Retina (tissue), 1 donor: ENCODE measurements around the gene GPC6.

Experiments used
- DNase-seq: peaks from one replicate; pipeline ENCODE4 v3.0.0-alpha.2; 2016

Gene GPC6

DNA sequence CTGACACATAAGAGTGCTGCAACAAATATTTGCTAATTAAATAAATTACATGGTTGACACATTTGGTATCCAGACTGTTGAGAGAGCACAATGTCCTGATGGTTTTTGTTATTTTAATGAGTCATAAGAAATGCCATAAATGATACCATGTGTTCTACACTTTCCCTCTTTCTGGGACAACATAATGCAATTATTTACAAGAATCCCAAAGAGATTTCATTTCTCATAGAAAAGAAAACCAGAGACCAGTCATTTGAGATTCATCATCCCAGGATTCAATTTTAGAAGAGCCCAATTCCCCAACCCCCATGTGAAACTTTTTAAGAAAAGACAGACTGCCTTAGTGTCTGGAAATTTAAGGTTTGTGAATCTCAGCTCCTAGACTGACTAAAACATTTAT, 853.3 kb downstream of the GPC6 start:
- DNase-seq = no peak

GRCh38 chr13:94080527-94080926, 853.9 kb downstream of the GPC6 start:
- DNase-seq = no peak

- DNase-seq = no peak
Measured at GRCh38 chr13:94087100-94087499, 860.5 kb downstream of the GPC6 start.

- no peak for DNase-seq
Measured at GRCh38 chr13:94088742-94089141, 862.1 kb downstream of the GPC6 start.

DNA sequence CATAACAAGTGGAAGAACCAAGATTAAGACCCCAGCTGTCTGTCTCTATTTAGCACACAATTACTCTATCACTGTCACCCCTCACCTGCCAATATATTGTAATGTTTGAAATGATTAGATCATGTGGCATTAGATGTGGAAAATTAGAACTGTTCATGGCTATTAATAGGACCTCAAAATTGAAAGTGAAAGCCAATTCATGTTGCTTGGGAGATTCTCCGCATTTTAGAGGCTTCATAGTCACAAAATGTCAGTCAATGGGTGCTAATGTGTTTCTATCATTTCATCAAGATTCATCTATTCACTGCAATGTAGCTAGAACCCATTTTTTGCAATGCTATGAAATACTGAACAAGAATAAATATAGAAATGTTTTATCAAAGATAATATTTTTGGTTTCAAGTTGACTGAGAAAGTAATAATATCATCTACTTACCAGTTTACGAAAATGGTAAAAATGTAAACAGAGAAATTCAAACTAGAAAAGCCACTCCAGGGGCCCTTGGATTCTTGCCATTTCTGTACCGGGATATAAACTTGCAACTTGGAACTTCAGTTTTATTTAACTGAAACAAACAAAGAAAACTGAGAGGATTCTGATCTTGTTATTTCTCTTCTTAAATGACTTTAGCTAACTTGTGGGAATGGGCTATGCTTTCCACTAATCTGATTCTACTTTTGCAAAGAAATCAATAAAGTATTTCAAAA, 864.3 kb downstream of the GPC6 start:
- no peak for DNase-seq

DNA sequence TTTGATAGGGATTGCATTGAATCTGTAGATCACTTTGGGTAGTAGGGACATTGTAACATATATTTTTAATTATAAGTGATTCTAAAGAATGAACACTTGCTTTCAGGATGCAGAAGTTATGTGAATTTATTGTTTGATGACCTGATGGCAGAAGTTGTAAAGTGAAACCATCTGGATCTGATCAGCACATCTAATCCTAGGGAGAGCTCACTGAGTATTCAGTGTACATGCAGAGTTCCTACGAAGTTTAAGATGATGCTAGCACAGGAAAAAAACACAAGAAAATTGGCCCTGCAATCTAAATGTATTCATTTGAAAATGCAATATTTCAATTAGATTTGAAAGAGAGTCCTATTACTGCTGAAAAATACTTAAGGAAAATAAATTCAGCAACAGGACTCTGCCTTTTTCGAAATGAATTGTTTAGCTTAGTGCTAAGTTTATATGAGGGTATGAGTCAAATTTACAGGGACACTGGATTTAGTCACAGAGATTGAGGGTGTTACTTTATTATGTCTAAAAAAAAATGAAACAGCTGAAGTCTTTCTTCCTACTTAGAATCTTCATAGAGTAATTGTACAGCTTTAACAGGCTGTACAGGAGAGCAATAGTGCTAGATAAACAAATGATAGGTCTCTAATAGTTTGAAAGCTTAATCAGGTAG, 867.2 kb downstream of the GPC6 start:
- no peak for DNase-seq

DNA sequence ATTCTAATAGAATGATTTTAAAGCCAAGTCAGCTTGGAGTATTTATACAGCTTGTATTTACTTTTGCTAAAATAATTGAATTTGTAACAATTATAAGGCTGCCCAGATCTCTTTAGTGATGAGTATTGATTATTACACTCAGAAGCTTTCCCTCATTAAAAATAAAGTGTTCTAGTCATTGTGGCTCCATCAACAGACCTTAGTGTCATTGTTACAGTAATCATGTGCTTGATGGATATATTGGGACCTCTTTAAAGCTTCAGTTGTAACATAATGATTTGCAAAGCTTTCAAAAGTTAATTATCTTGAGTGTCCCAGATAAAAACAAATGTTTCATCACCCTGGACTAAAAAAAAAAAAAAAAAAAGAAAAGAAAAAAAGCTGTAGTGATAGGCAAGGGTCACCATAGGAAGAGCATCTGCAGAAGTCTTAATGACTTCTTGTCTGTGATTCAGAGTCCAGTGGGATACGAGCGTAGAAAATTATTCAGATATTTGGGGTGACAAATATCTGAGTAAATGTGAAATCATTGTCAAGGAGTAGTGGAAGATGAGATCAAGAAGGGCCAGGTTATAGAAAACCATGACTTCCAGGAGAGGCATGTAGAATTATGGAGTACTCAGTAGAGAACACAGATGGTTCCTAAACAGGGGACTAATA, 883.2 kb downstream of the GPC6 start:
- DNase-seq = no peak

DNA sequence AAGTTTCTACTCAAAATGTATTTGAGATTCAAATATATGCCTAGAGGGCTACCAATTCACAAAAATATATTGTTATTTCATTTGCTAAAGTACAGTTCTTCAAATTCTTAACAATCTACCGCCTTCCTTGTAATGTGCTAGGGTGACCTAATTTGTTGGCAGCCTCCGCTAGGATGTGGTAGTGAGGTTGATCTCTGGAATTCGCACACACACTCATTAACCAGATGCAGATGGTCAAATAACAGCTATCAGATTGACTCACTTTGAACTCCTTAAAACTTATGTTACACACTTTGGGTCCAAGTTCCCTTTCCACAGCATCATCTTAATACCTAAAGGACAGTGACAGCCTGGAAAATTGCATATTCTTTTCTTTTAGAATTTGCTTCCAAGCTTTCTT, 885.6 kb downstream of the GPC6 start:
- DNase-seq = peak; percentile 17

DNA sequence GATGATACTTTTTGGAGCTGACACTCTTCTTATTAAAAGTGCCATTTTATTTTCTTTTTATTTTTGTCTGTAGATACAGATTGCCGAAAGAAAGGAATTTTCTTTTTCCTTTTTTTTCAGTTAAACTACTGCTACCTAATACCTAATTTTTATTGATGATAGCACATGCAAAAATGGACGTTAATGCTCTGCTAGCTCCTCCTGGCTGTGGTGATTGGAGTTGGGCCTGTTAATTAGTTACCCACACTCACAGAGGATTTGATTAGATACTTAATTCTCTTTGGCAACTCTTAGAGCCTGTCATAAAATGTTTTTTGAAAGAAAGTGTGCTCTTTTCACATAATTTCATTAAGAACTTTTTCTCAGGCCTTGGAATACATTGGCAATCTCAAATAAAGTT, 886.1 kb downstream of the GPC6 start:
- DNase-seq = no peak

DNA sequence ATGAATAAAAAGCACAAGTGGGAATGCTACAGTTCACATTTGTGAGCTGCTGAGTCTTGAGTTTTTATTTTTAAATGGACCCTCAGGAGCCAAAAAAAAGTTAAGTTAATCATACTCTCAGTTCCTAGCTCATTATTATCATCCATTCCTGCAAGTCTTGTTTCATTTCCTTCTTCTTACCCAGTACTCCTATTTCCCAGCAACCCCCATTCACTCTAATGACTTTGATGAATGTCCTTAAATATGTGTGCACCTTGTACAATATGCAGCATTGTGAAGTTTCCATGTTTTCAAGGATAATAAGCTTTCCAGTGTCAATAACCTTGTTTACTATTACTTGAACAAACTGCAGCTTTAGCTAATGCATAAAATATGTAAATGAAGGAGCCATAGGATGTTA, 886.6 kb downstream of the GPC6 start:
- no peak for DNase-seq

GRCh38 chr13:94114166-94114565, 887.6 kb downstream of the GPC6 start:
- no peak for DNase-seq

- no peak for DNase-seq
Measured at GRCh38 chr13:94115054-94115453, 888.4 kb downstream of the GPC6 start.

DNA sequence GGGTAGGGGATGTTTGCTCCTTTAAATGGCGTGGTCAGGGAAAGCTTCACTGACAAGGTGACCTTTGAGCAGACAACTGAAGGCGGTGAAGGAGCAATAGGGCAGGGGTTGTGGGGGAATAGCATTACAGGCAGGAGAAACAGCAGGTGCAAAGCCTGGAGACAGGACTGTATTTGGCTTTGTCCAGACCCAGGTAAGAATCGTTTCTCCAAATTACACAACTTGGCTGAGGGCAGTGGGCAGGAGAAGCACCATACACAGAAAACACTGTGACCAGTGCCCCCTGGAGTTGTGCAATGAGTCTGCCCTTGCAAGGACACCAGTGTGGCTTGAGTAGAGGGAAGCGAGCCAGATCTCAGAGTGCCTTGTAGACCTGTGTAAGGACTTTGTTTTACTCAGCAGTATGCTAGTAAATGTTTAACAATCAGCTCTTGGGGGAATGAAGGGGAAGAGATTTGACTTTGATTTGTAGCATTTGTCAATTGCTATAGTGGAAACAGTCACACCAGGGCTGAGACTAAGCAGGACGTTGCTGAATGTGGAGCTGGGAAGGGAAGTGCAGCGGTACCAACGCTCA, 892.8 kb downstream of the GPC6 start:
- DNase-seq = no peak

GRCh38 chr13:94120878-94121277, 894.3 kb downstream of the GPC6 start:
- DNase-seq = no peak

DNA sequence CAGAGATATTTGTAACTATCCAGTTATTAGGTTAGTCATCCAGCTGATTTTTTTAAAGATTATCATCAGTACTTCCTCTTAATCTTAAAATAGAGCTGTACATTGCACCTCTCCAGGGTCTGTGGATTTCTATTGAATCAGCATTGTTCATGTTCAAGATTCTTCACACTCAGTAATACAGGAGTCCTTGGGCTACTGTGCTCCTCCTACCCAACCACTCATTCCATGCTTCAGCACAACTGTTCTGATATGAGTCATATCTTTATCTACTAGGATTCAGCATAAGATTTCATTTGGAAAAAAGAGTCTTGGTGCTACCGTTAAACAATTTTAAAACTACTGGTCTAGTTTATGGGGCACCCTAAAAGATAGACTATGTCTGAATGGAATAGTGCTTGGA, 895.1 kb downstream of the GPC6 start:
- DNase-seq = no peak

GRCh38 chr13:94122300-94122915, 895.8 kb downstream of the GPC6 start:
- DNase-seq = no peak

DNA sequence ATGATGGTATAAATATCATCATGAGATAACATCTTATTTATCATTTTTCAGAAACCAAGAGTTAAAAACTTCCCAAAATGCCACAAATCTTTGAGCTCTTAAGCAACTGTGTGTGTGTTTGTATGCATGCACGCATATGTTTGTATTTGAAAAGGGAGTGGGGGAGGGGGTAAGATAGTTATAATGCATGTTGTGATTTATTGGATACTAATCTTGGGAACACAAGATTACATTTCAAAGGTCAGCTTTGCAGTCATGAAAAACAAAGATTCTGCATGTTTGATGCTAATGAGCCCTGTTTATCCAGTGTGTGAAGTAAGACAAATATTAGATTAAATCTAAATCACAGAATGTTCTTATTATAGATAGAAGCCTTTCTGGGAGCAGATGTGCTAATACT, 897.0 kb downstream of the GPC6 start:
- no peak for DNase-seq

- DNase-seq = no peak
Measured at GRCh38 chr13:94128430-94128829, 901.8 kb downstream of the GPC6 start.

DNA sequence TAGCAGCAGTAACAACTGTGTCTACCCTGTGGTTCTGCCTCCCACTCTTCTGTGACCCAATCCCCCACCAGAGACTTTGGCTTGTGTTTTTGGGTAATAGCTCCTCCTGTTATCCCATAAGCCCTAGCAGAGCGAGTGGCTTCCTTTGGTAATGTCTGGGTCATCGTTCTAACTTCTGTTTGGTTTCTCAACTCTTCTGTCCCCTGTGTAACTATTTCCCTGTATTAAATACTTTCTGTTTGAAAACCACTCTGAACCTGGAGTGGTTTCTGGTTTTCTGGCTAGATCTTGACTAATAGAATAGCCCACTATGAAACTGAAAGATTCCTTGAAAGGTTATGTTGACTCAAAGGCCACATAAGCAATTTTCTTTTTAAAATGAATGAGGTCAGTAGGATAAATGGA, 902.9 kb downstream of the GPC6 start:
- no peak for DNase-seq

DNA sequence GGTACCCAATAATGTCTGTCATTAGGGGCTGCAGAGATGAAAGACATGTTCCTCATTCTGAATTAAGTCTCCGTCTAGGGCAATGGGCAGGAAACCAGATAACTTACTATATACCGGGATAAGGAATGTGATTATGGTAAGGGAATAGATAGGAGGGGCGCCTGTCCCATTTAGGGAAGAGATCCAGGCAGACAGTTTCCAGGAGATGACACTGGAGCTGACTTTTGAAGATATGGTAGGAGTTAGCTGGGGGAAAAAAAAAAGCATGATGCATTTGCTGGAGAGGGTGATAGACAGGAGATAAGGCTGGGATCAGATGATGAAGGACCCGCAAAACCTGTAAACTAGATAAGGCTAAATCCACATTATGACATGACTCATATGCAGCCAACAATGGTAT, 912.2 kb downstream of the GPC6 start:
- no peak for DNase-seq

GRCh38 chr13:94139393-94139995, 912.9 kb downstream of the GPC6 start:
- no peak for DNase-seq

DNA sequence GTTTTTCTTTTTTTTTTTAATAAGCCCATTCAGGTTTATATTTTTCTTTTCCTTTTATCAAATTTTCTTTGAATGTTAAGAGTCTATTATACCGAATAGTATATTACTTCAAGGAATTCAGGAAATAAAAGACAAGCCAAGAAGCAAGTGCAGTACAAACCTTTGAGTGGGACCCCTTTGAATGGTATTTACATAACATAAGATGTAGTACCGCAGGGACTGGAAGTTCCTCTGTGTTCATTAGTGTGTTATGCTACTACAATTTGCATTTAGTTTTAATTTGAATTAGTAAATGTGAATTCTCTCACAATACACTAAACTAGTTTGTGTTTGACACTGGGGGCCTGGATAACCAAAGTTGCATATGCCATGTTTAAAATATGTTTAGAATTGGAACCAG, 913.4 kb downstream of the GPC6 start:
- no peak for DNase-seq

DNA sequence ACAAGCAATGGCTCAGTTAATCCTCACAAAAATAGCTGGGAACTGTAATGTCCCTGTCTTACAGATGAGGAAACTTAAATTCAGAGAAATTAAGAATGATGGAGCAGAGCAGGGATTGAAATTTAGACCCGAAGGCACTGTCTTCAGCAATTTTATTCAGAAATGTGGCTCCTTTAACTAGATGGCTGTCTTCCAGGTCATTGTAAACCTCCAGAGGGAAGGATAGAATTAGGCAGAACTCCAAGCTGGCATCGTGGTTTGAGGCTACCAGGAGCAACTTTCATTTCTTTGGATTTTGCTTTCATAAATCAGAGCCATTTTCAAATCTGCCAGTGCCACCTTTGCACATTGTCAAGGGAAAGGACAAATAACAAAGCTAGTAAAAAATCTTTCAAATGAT, 913.9 kb downstream of the GPC6 start:
- DNase-seq = no peak
